GM19397 (cell line): ENCODE measurements around the gene IZUMO2.

Source experiments
- ATAC-seq: cut with Tn5 transposase; IDR thresholded peaks from one replicate; pipeline ENCODE4 v1.9.1; 2021; ENCODE audit warnings: mild to moderate bottlenecking, moderate library complexity; ENCODE audit not compliant: unreplicated experiment

IZUMO2 gene

GRCh38 chr19:50162988-50163387 lies at the start of gene IZUMO2:
Gene IZUMO2 (minus strand): TSS chr19:50163281. CDS start chr19:50163194, 87 bp downstream.
- no peak for ATAC-seq

DNA sequence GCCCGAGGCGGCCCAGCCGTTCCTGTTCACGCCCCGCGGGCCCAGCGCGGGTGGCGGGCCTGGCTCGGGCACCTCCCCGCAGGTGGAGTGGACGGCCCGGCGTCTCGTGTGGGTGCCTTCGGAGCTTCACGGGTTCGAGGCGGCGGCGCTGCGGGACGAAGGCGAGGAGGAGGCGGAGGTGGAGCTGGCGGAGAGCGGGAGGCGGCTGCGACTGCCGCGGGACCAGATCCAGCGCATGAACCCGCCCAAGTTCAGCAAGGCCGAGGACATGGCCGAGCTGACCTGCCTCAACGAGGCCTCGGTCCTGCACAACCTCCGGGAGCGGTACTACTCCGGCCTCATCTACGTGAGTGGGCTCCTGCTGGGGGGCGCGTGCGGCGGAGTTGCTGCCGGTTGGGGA lies 47.3 kb upstream of the IZUMO2 start:
- ATAC-seq, result no peak

- no peak for ATAC-seq
Observed at GRCh38 chr19:50209131-50209530, 46.0 kb upstream of the IZUMO2 start.

GRCh38 chr19:50207730-50208129 lies 44.6 kb upstream of the IZUMO2 start:
- no peak for ATAC-seq

GRCh38 chr19:50206191-50206590 lies 43.1 kb upstream of the IZUMO2 start:
- ATAC-seq, result no peak

GRCh38 chr19:50205681-50206138 lies 42.6 kb upstream of the IZUMO2 start:
- no peak for ATAC-seq

- no peak for ATAC-seq
Observed at GRCh38 chr19:50204811-50205675, 42.0 kb upstream of the IZUMO2 start.

- no peak for ATAC-seq
Observed at GRCh38 chr19:50204081-50204428, 41.0 kb upstream of the IZUMO2 start.

DNA sequence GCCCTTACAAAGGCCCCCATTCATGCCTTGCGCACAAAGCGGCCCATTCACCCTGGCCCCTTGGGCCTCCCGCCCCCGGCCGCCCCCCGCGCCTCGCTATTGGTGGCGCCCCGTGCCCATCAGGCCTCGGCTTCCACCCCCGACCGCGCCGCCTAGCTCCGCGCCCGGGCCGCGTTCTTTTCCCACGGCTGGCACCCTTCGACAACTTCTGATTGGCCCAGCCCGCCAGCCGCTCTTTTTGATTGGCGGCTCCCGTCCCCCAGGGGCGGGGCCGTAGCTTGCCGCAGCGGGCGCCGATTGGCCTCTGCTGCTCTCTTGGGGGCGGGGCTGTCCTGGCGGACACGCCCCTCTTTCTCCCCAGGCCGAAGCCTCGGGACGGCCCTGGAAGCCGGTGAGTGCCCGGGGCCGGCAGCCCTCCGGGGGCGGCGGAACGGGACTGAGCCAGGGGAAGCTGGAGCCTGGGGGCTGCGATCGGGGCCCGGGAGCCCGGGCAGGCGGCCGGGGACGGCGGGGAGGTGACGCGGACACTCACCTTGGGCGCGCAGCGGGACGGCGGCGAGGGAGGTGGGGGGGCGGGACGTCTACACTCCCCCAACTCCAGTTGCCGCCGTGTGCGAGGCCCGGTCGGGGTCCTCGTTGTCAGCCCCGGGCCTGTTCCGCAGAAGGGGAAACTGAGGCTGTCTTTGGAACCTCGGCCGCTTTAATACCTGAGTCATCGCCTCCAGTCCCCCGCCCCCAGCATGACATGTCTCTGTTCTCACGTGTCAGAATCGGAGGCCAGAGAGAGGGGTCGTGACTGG lies 40.4 kb upstream of the IZUMO2 start, which contains the start of gene MYH14:
TSS of gene MYH14 (plus strand) at position 342 of the 800 bp plus-strand sequence. CDS start 6,744 bp downstream, outside the sequence.
- ATAC-seq, result no peak

DNA sequence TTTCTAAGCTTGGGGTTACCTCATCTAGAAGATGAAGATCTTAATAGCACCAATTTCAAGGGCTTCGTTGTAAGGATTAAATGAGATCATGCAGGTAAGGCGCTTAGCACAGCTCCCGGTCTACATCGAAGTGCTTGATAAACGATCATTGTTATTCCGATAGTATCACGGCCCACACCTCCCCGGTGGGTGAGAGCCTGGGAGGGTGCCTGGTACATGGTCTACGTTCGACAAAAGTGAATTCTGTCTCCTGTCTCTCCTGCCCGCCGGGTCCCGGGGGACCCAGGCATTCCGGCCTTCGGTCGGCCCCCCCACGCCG lies 39.8 kb upstream of the IZUMO2 start:
- no peak for ATAC-seq

DNA sequence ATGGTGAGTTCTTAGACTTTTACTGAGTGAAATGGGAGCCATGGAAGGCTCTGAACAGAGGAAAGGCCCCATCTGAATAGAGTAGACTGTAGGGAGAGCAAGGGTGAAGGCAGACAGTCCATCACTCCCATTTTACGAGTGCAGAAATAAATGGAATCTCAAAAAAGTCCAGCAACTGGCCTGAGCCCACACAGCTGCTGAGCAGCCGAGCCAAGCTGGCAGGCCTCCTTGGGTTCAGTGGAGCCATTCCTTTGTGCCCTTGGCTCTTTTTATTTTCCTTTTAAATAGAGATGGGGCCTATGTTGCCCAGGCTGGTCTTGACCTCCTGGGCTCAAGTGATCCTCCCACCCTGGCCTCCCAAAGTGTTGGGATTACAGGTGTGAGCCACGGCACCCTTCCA lies 39.3 kb upstream of the IZUMO2 start:
- ATAC-seq, result no peak

- ATAC-seq, result no peak
Observed at GRCh38 chr19:50199259-50199555, 36.1 kb upstream of the IZUMO2 start.

DNA sequence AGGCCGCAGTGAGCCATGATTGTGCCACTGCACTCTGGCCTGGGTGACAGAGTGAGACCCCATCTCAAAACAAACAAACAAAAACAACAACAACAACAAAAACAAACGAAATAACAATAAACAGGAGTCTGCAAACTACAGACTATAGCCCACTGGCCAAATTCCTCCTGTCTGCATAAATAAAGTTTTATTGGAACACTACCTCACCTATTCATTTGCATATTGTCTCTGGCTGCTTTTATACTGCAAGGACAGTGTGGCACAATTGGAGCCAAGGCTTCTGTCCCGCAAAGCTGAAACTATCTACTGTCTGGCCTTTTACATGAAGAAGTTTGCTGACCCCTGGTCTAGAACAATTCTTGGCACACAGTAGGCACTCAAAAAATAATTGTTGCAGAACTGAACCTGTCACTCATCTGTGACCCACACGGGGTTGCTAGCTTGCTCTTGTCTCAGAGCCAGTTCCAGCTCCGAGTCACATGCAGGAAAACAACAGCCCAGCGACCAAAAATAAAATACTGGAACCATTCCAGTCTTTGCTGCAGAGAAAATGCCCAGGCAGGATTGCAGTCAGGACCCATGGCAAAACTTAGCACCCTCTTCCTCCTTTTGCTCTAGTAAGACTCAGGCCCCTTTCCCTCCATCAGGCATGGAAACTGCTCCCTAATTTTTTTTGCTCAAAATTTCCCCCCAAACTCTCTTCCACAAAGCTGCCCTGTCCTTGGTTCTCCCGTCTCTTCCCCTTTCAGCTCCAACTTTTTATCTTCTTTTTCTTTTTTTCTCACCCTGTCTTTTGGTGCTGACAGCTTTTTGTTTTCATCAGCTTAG lies 35.6 kb upstream of the IZUMO2 start:
- no peak for ATAC-seq

- ATAC-seq, result no peak
Observed at GRCh38 chr19:50197348-50197747, 34.3 kb upstream of the IZUMO2 start.

DNA sequence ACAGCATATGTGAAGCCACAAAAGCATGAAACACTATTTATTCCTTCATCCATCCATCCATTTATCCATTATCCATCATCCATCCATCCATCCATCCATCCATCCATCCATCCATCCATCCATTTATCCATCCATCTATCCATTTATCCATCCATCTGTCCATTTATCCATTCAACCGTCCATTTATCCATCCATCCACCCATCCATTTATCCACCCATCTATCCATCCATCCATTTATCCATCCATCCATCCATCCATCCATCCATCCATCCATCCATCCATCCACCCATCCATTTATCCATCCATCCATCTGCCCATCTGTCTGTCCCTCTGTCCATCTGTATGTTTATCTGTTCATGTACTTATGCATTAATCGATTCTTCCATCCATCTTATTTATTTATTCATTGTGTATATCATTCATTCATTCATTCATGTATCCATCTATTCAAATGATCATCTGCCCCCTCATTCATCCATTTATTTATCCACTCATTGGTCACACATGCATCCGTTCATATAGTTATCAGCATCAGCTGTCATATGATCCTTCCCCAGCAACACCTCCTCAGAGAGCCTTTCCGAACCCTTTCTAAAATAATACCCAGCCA lies 33.3 kb upstream of the IZUMO2 start:
- no peak for ATAC-seq

- no peak for ATAC-seq
Observed at GRCh38 chr19:50195224-50195623, 32.1 kb upstream of the IZUMO2 start.

- no peak for ATAC-seq
Observed at GRCh38 chr19:50192463-50193211, 29.6 kb upstream of the IZUMO2 start.

DNA sequence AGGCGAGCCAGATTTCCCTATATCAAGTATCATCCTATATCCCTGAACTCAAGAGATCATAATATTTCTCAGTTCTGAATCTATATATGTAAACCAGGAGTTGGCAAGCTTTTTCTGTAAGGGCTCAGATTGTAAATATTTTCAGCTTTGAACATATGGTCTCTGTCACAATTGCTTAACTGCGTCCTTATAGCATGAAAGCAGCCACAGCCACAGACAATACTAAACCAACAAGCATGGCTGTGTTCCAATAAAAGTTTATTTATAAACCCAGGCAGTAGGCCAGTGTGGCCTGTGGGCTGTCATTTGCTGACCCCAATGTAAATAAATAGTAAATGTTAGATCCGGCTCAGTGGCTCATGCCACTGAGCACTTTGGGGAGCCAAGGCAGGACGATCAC lies 28.1 kb upstream of the IZUMO2 start:
- ATAC-seq, result no peak

- ATAC-seq, result no peak
Observed at GRCh38 chr19:50190439-50190891, 27.4 kb upstream of the IZUMO2 start.

DNA sequence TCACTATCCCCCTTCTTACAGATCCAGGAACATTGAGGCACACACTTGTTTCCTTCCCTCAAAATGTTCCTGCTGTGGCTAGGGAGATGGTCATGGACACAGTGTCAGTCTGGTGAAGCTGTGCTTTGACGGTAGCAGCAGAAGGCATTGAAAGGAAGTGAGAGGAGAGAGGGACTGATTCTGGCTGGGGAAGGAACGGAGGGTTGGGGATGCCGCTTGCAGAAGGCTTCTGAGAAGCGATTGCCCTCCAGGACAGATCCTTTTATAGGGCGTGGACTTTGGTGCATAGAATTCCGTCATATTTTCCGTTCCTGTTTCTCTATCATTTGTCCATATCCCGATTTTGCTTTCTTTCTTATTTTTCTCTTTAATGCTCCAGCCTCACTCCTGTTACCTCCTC lies 26.2 kb upstream of the IZUMO2 start:
- no peak for ATAC-seq
